Activated CD8-positive, alpha-beta memory T cell treated with anti-CD3 and anti-CD28 coated beads, Interleukin-2, amount 50 U/mL, for 24 hours (primary cell): ENCODE results near the gene STK32A.

ENCODE experiments used
- DNase-seq: peaks from one replicate; pipeline ENCODE4 v3.0.0-alpha.2; 2020; ENCODE audit errors: extremely low read depth

STK32A gene

GRCh38 chr5:147259837-147260236 is 25.0 kb downstream of the STK32A start:
- DNase-seq, result no peak

GRCh38 chr5:147267082-147267832 is 32.4 kb downstream of the STK32A start:
- DNase-seq, result no peak

- no peak for DNase-seq
These were observed 41.7 kb downstream of the STK32A start for GRCh38 chr5:147276497-147276896.

- no peak for DNase-seq
These were observed 51.5 kb downstream of the STK32A start for GRCh38 chr5:147286296-147286695.

GRCh38 chr5:147287110-147287509 is 52.3 kb downstream of the STK32A start:
- DNase-seq, result no peak

GRCh38 chr5:147290261-147290660 is 55.4 kb downstream of the STK32A start:
- DNase-seq, result no peak

GRCh38 chr5:147303251-147303650 is 68.4 kb downstream of the STK32A start:
- no peak for DNase-seq

GRCh38 chr5:147303976-147304375 is 69.2 kb downstream of the STK32A start:
- DNase-seq, result no peak

- no peak for DNase-seq
These were observed 70.3 kb downstream of the STK32A start for GRCh38 chr5:147305147-147305546.

GRCh38 chr5:147306351-147306750 is 71.5 kb downstream of the STK32A start:
- DNase-seq, result no peak

- no peak for DNase-seq
These were observed 72.3 kb downstream of the STK32A start for GRCh38 chr5:147307170-147307569.

GRCh38 chr5:147309621-147310020 is 74.8 kb downstream of the STK32A start:
- DNase-seq, result no peak

GRCh38 chr5:147310059-147310704 is 75.4 kb downstream of the STK32A start:
- no peak for DNase-seq

- DNase-seq, result no peak
These were observed 83.3 kb downstream of the STK32A start for GRCh38 chr5:147317978-147318684.

- DNase-seq, result no peak
These were observed 86.7 kb downstream of the STK32A start for GRCh38 chr5:147321569-147321968.

GRCh38 chr5:147327421-147327820 is 92.6 kb downstream of the STK32A start:
- DNase-seq, result no peak

GRCh38 chr5:147327905-147328304 is 93.1 kb downstream of the STK32A start:
- no peak for DNase-seq

- DNase-seq, result no peak
These were observed 97.8 kb downstream of the STK32A start for GRCh38 chr5:147332658-147333057.

- DNase-seq, result no peak
These were observed 102.0 kb downstream of the STK32A start for GRCh38 chr5:147336876-147337275.

- DNase-seq, result no peak
These were observed 104.5 kb downstream of the STK32A start for GRCh38 chr5:147339313-147339712.

GRCh38 chr5:147340941-147341340 is 106.1 kb downstream of the STK32A start:
- DNase-seq, result no peak

- DNase-seq, result no peak
These were observed 106.5 kb downstream of the STK32A start for GRCh38 chr5:147341345-147341744.

- DNase-seq, result no peak
These were observed 110.0 kb downstream of the STK32A start for GRCh38 chr5:147344861-147345260.
